ENCODE results near the gene PTPRN2.

Gene PTPRN2

GRCh38 chr7:157721468-157722136, 866.0 kb downstream of the PTPRN2 start:
- DNase-seq (ENCODE audit: low read depth), result no peak
- TF ChIP-seq, protein P1, sequence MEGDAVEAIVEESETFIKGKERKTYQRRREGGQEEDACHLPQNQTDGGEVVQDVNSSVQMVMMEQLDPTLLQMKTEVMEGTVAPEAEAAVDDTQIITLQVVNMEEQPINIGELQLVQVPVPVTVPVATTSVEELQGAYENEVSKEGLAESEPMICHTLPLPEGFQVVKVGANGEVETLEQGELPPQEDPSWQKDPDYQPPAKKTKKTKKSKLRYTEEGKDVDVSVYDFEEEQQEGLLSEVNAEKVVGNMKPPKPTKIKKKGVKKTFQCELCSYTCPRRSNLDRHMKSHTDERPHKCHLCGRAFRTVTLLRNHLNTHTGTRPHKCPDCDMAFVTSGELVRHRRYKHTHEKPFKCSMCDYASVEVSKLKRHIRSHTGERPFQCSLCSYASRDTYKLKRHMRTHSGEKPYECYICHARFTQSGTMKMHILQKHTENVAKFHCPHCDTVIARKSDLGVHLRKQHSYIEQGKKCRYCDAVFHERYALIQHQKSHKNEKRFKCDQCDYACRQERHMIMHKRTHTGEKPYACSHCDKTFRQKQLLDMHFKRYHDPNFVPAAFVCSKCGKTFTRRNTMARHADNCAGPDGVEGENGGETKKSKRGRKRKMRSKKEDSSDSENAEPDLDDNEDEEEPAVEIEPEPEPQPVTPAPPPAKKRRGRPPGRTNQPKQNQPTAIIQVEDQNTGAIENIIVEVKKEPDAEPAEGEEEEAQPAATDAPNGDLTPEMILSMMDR (conservative IDR thresholded peaks at IDR 0.05; ENCODE audit: low read depth, low read length), result no peak
- H3K4me3 ChIP-seq (ENCODE audit: low read depth, low read length), result no peak overlapping the region

- no peak for DNase-seq (ENCODE audit: low read depth)
- TF ChIP-seq, protein P1 (conservative IDR thresholded peaks at IDR 0.05; ENCODE audit: low read depth, low read length), result no peak
- no peak overlapping the region for H3K4me3 ChIP-seq (ENCODE audit: low read depth, low read length)
These were observed 867.6 kb downstream of the PTPRN2 start for GRCh38 chr7:157719705-157720655.

GRCh38 chr7:157719008-157719682, 868.5 kb downstream of the PTPRN2 start:
- TF ChIP-seq, protein P1 (conservative IDR thresholded peaks at IDR 0.05; ENCODE audit: low read depth, low read length), result no peak
- no peak for DNase-seq (ENCODE audit: low read depth)
- H3K4me3 ChIP-seq (ENCODE audit: low read depth, low read length), result no peak overlapping the region

- TF ChIP-seq, protein P1 (conservative IDR thresholded peaks at IDR 0.05; ENCODE audit: low read depth, low read length), result no peak
- no peak overlapping the region for H3K4me3 ChIP-seq (ENCODE audit: low read depth, low read length)
- no peak for DNase-seq (ENCODE audit: low read depth)
These were observed 869.2 kb downstream of the PTPRN2 start for GRCh38 chr7:157718303-157719007.

DNA sequence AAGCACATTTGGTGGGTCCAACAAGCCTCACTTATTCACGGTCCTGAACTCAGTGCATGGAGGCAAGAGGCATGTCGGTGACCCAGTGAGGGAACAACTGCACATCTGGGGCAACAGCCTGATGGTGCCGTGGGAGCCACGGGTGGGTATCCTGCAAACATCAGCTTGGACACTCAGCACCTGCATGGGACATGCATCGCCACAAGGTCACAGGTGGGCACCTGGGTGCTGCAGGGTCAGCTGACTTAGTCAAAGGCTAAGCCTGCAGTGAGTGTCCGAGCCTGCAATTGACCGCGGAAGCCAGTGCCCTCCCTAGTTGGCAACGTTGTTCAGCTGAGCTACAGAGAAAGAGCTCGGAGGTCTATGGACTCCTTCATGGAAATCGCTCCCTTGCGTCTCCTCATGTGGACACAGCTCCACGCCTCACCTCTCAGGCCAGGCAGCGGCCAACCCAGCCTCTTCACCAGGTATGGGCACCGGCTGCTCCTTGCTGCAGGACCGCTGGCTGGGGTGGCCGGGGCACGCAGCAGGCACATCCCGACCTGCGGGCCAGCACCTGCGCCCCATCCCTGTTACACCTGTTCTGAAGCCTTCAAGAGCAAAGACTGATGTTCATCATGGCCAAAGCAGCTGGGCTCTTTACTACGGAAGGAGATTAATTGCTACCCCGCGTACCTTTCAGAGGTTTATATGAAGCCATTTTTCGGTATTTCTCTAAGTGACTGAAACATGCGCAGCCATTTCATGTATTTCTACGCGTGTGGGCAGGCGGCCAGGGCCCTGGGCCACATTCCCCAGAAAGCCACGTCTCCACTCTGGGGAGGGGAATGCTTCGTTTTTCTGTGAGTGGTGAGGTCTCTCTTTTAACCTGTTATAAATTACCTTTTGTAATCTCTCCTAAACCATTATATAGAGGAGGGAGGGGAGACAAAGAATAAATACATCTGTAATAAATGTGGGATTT, 870.1 kb downstream of the PTPRN2 start:
- DNase-seq (ENCODE audit: low read depth), result no peak
- TF ChIP-seq, protein P1 (conservative IDR thresholded peaks at IDR 0.05; ENCODE audit: low read depth, low read length), result no peak
- no peak overlapping the region for H3K4me3 ChIP-seq (ENCODE audit: low read depth, low read length)

GRCh38 chr7:157715938-157716280, 871.7 kb downstream of the PTPRN2 start:
- TF ChIP-seq, protein P1 (conservative IDR thresholded peaks at IDR 0.05; ENCODE audit: low read depth, low read length), result no peak
- H3K4me3 ChIP-seq (ENCODE audit: low read depth, low read length), result no peak overlapping the region
- DNase-seq (ENCODE audit: low read depth), result no peak

Measured in choroid plexus epithelial cell (primary cell).